RWPE1 (cell line): Measurements from ENCODE around the gene HNRNPA1.
"Not testable (repeated sequence)": the region's sequence is repeated elsewhere in the genome, so short reads cannot be mapped to it uniquely, and the experiment has no call there.

Experiments
- CTCF ChIA-PET: fragments of 350-600 bp; sonication (Branson Sonifier 250); formaldehyde crosslinking; extraction: SDS; loops from one replicate; lab custom pipeline; 2021; lab: Yijun Ruan, JAX
- POLR2A ChIA-PET: fragments of 400-600 bp; formaldehyde crosslinking; extraction: SDS; loops from one replicate; lab custom pipeline; 2020; ENCODE audit warnings: antibody characterized with exemption; ENCODE audit not compliant: low non-redundant PET; lab: Yijun Ruan, JAX
- DNase-seq: peaks from one replicate; pipeline ENCODE4 v3.0.0; 2012; ENCODE audit warnings: low spot score
- H3K27ac ChIP-seq: fragments of 450-650 bp; 2 replicates; pipeline ENCODE4 v1.5.1; 2017
- CTCF ChIP-seq: fragments of 450-650 bp; conservative IDR thresholded peaks from 2 replicates; pipeline ENCODE4 v1.5.1; 2017; ENCODE audit warnings: low read depth, mild to moderate bottlenecking

The HNRNPA1 gene

GRCh38 chr12:54301428-54302048 is 21.0 kb downstream of the HNRNPA1 start:
- CTCF ChIA-PET: interaction anchor here (0.6 kb wide), 2 partner anchors 11 to 66 kb away, joined by 5 to 10 read pairs; no protein-coding TSS in a partner anchor
- no peak overlapping the region for H3K27ac ChIP-seq
- POLR2A ChIA-PET: no interaction called here
- DNase-seq: no peak
- no peak for TF ChIP-seq CTCF

- TF ChIP-seq CTCF: no peak
- ChIA-PET POLR2A (no interaction called here), CTCF (no interaction called here)
- no peak for DNase-seq
- no peak overlapping the region for H3K27ac ChIP-seq
Observed at GRCh38 chr12:54303640-54304039, 23.1 kb downstream of the HNRNPA1 start.

- TF ChIP-seq CTCF: no peak
- ChIA-PET CTCF (no interaction called here), POLR2A (no interaction called here)
- DNase-seq: peak; percentile 74
- H3K27ac ChIP-seq: peak overlapping the region; percentile 54; the same call in 1 of the 2 replicates
Observed at GRCh38 chr12:54304187-54304810, 23.8 kb downstream of the HNRNPA1 start.

GRCh38 chr12:54306925-54307741 is 26.6 kb downstream of the HNRNPA1 start:
- no peak for TF ChIP-seq CTCF
- peak; percentile 87 for DNase-seq
- ChIA-PET CTCF (interaction anchor here (0.7 to 1.6 kb wide), 3 partner anchors 13 to 71 kb away, joined by 3 to 7 read pairs (median 4); partner anchors contain the start of gene COPZ1), POLR2A (no interaction called here)
- H3K27ac ChIP-seq: peak overlapping the region; percentile 62

- H3K27ac ChIP-seq: no peak overlapping the region
- no peak for DNase-seq
- no peak for TF ChIP-seq CTCF
- ChIA-PET CTCF (interaction anchor here (0.7 to 0.8 kb wide), 2 partner anchors 26 to 1541 kb away, joined by 3 read pairs; no protein-coding TSS in a partner anchor), POLR2A (no interaction called here)
Observed at GRCh38 chr12:54311051-54311450, 30.5 kb downstream of the HNRNPA1 start.

- POLR2A ChIA-PET: interaction anchor here (0.6 kb wide), 1 partner anchor 1501 kb away, joined by 12 read pairs; no protein-coding TSS in a partner anchor
- not testable (repeated sequence) for H3K27ac ChIP-seq, DNase-seq
- CTCF ChIA-PET: interaction anchor here (0.6 kb wide), 2 partner anchors 11 to 124 kb away, joined by 3 to 4 read pairs; no protein-coding TSS in a partner anchor
Observed at GRCh38 chr12:54312309-54312708, 31.8 kb downstream of the HNRNPA1 start.
